H1 (cell line): ENCODE measurements around the gene KRT83.

Experiments used
- CTCF ChIP-seq, 3 experiments: IDR thresholded peaks; 1 replicate in 2 of 3; 2 replicates in 1 of 3; pipeline versions ENCODE4 v1.5.1 to v1.6.1; 2011; ENCODE audit warnings: low read length in 3 of 3, mild to moderate bottlenecking in 3 of 3, inconsistent platforms in 2 of 3, low read depth in 1 of 3, moderate library complexity in 1 of 3; ENCODE audit not compliant: insufficient read depth in 1 of 3; ENCODE audit errors: control extremely low read depth in 1 of 3
- EP300 ChIP-seq, 2 experiments: IDR thresholded peaks; 1 replicate in 1 of 2; 2 replicates in 1 of 2; pipeline ENCODE4 v1.6.1; 2011 to 2012; ENCODE audit warnings: low read depth in 2 of 2, low read length in 2 of 2, mild to moderate bottlenecking in 2 of 2, borderline replicate concordance in 1 of 2, inconsistent platforms in 1 of 2, moderate library complexity in 1 of 2
- EZH2 ChIP-seq: fragments of 200-600 bp; sonication (generic); IDR thresholded peaks from 2 replicates; pipeline ENCODE4 v1.7.1; 2012; ENCODE audit warnings: low read depth, mild to moderate bottlenecking, moderate library complexity, low read length, inconsistent platforms; ENCODE audit not compliant: severe bottlenecking
- GABPA ChIP-seq: IDR thresholded peaks from 2 replicates; pipeline ENCODE4 v1.6.1; 2011; ENCODE audit warnings: mild to moderate bottlenecking, low read length, moderate library complexity, borderline replicate concordance; ENCODE audit not compliant: insufficient read depth
- GTF2F1 ChIP-seq: IDR thresholded peaks from 2 replicates; pipeline ENCODE4 v1.6.1; 2012; ENCODE audit warnings: low read depth, low read length, improper control_type of control experiment, borderline replicate concordance
- JUND ChIP-seq: IDR thresholded peaks from 2 replicates; pipeline ENCODE4 v1.6.1; 2011; ENCODE audit warnings: mild to moderate bottlenecking, improper control_type of control experiment, low read length
- KDM1A ChIP-seq: fragments of 200-600, 300-600 bp; sonication (generic); IDR thresholded peaks from 2 replicates; pipeline ENCODE4 v1.7.1; 2016; ENCODE audit warnings: mild to moderate bottlenecking, low read length, borderline replicate concordance
- MAX ChIP-seq: IDR thresholded peaks from 2 replicates; pipeline ENCODE4 v1.6.1; 2012; ENCODE audit warnings: inconsistent platforms
- POLR2A ChIP-seq, 2 experiments: IDR thresholded peaks; 1 replicate in 1 of 2; 2 replicates in 1 of 2; pipeline ENCODE4 v1.6.1; 2011; ENCODE audit warnings: low read depth in 2 of 2, low read length in 2 of 2, mild to moderate bottlenecking in 2 of 2; ENCODE audit errors: control extremely low read depth in 1 of 2
- POLR2AphosphoS5 ChIP-seq: IDR thresholded peaks from 2 replicates; pipeline ENCODE4 v1.6.1; 2011; ENCODE audit warnings: low read depth, low read length
- RAD21 ChIP-seq, 2 experiments: IDR thresholded peaks in 1 of 2; conservative IDR thresholded peaks in 1 of 2; 2 replicates each; pipeline ENCODE4 v1.6.1; 2011; ENCODE audit warnings: low read depth in 2 of 2, low read length in 2 of 2, improper control_type of control experiment in 1 of 2, inconsistent platforms in 1 of 2, mild to moderate bottlenecking in 1 of 2, moderate library complexity in 1 of 2
- RBBP5 ChIP-seq: IDR thresholded peaks from 2 replicates; pipeline ENCODE4 v1.7.1; 2012; ENCODE audit warnings: low read depth, mild to moderate bottlenecking, inconsistent platforms, low read length, moderate library complexity, borderline replicate concordance
- SIX5 ChIP-seq: IDR thresholded peaks from 2 replicates; pipeline ENCODE4 v1.6.1; 2011; ENCODE audit warnings: mild to moderate bottlenecking, low read depth, low read length
- TF ChIP-seq, protein P1 (sequence below): IDR thresholded peaks from 2 replicates; pipeline ENCODE4 v1.6.1; 2012; ENCODE audit warnings: low read length, inconsistent platforms

GRCh38 chr12:52296572-52297215 lies 24.5 kb downstream of the KRT83 start:
- no peak for TF ChIP-seq CTCF (IDR thresholded peaks at IDR 0.05; ENCODE audit: control extremely low read depth in 1 of 3, insufficient read depth in 1 of 3, low read depth in 1 of 3, low read length in 3 of 3)
- TF ChIP-seq POLR2AphosphoS5, result no peak
- no peak for TF ChIP-seq POLR2A (IDR thresholded peaks at IDR 0.05; ENCODE audit: control extremely low read depth in 1 of 2, low read depth in 2 of 2, low read length in 2 of 2)
- no peak for TF ChIP-seq RBBP5
- no peak for TF ChIP-seq SIX5
- TF ChIP-seq GTF2F1, result no peak
- no peak for TF ChIP-seq GABPA
- TF ChIP-seq EZH2, result no peak
- no peak for TF ChIP-seq KDM1A
- no peak for TF ChIP-seq EP300 (IDR thresholded peaks at IDR 0.05; ENCODE audit: borderline replicate concordance in 1 of 2, low read depth in 2 of 2, low read length in 2 of 2)
- TF ChIP-seq MAX, result no peak
- no peak for TF ChIP-seq RAD21 (IDR thresholded peaks at IDR 0.05 in 1 of 2, conservative IDR thresholded peaks at IDR 0.05 in 1 of 2; ENCODE audit: low read depth in 2 of 2, low read length in 2 of 2)
- TF ChIP-seq JUND, result no peak
- TF ChIP-seq, protein P1, sequence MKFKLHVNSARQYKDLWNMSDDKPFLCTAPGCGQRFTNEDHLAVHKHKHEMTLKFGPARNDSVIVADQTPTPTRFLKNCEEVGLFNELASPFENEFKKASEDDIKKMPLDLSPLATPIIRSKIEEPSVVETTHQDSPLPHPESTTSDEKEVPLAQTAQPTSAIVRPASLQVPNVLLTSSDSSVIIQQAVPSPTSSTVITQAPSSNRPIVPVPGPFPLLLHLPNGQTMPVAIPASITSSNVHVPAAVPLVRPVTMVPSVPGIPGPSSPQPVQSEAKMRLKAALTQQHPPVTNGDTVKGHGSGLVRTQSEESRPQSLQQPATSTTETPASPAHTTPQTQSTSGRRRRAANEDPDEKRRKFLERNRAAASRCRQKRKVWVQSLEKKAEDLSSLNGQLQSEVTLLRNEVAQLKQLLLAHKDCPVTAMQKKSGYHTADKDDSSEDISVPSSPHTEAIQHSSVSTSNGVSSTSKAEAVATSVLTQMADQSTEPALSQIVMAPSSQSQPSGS, result no peak
